Left ventricle myocardium inferior (tissue), 1 donor: ENCODE measurements around the gene NHSL1. TPM values are rescaled to one million over a fixed set of nuclear protein-coding genes. Genes with fewer than 3 reads are reported as not detected.
A peak's percentile ranks its signal among the peaks of the same experiment; 100 is the strongest.

Source experiments
- DNase-seq: peaks from one replicate; pipeline ENCODE4 v3.0.0-alpha.2; 2020
- H3K27ac ChIP-seq: fragments of 200-600 bp; replicated peaks from 2 replicates; pipeline ENCODE4 v1.8.0; 2021
- H3K27me3 ChIP-seq: fragments of 200-600 bp; 2 replicates; pipeline ENCODE4 v1.8.0; 2021; ENCODE audit warnings: low read depth
- H3K36me3 ChIP-seq: fragments of 200-600 bp; 2 replicates; pipeline ENCODE4 v1.8.0; 2021
- H3K4me1 ChIP-seq: fragments of 200-600 bp; 2 replicates; pipeline ENCODE4 v1.8.0; 2021
- H3K4me3 ChIP-seq: fragments of 200-600 bp; 2 replicates; pipeline ENCODE4 v1.8.0; 2021; ENCODE audit warnings: mild to moderate bottlenecking, moderate library complexity
- H3K9me3 ChIP-seq: fragments of 200-600 bp; replicated peaks from 2 replicates; pipeline ENCODE4 v1.8.0; 2021
- CTCF ChIP-seq: fragments of 200-600 bp; IDR thresholded peaks from 2 replicates; pipeline ENCODE4 v1.8.0; 2021; ENCODE audit warnings: antibody characterized with exemption, mild to moderate bottlenecking, borderline replicate concordance
- intact Hi-C: fragments of 100-400 bp; cut with micrococcal nuclease; formaldehyde crosslinking; loops from one replicate; pipeline ENCODE4 v1.11.0; 2022
- total RNA-seq: library from RNA; stranded (reverse); fragmentation: NEBNext Ultra II Directional; extraction: Animal tissue kit (Norgen Biotek cat#: 25700); gene quantifications from one replicate; pipeline ENCODE4 v1.2.1, GENCODE V29; 2021
- donor health status: DM: no; HTN: yes; CAD: no; lungs with severe emphysema.

The NHSL1 gene
- total RNA-seq, 1 donor from 2014 or later, result 44.7 TPM

GRCh38 chr6:138503881-138504680, 4.8 kb upstream of the NHSL1 start:
- Histone ChIP-seq H3K4me1 (peaks cover 63% of the 10 kb centered on the region), H3K9me3 (no peaks in the 10 kb centered on the region), H3K36me3 (no peaks in the 10 kb centered on the region), H3K4me3 (no peak overlapping the region), H3K27ac (no peak overlapping the region), H3K27me3 (no peaks in the 10 kb centered on the region)
- intact Hi-C loops, result loop anchor here (10.0 kb wide), 1 partner anchor 69 kb away; no protein-coding TSS in a partner anchor
- no peak for TF ChIP-seq CTCF
- no peak for DNase-seq

GRCh38 chr6:138502546-138502945, 3.3 kb upstream of the NHSL1 start:
- Histone ChIP-seq H3K4me1 (peaks cover 63% of the 10 kb centered on the region), H3K9me3 (no peaks in the 10 kb centered on the region), H3K27ac (no peak overlapping the region), H3K4me3 (no peak overlapping the region), H3K27me3 (no peaks in the 10 kb centered on the region), H3K36me3 (no peaks in the 10 kb centered on the region)
- intact Hi-C loops, result loop anchor here (10.0 kb wide), 1 partner anchor 68 kb away; no protein-coding TSS in a partner anchor
- TF ChIP-seq CTCF, result no peak
- no peak for DNase-seq

- no peaks in the 10 kb centered on the region for H3K27me3 ChIP-seq
- H3K9me3 ChIP-seq, result no peaks in the 10 kb centered on the region
- peaks cover 58% of the 10 kb centered on the region for H3K4me1 ChIP-seq
- no peak for DNase-seq
- no peak for TF ChIP-seq CTCF
- intact Hi-C loops, result loop anchor here (10.0 kb wide), 1 partner anchor 66 kb away; no protein-coding TSS in a partner anchor
- no peak overlapping the region for H3K27ac ChIP-seq
- H3K4me3 ChIP-seq, result no peak overlapping the region
- peaks cover 2% of the 10 kb centered on the region for H3K36me3 ChIP-seq
Measured at GRCh38 chr6:138500867-138501446, 1.7 kb upstream of the NHSL1 start.

DNA sequence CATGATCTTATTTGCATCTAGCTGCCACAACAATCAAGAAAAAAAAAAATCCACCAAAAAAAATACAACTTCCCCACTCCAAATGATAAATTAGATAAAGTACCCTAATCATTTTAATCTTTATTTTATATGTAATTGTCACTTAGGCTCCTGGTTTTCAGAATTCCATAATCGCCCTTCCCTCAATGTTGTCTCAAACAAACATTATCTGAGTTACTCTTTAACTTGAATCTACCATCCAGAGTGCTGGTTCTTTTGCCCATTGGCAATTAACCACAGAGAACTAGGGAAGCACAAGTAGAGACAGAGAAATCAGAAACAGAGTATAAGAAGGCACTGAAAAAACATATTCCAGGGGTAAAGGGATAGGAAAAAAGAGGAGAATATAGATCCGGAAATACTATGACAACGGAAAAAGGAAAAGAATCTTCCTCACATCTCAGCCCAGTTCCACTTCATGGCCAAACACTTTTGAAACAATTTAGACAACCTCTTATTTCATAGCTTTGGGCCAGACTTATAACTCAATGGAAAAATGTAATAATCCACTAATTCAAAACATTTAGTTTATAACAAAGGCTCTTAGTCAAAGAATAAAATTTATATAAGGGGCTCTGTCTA, 861 bp upstream of the NHSL1 start:
- DNase-seq, result no peak
- no peak for TF ChIP-seq CTCF
- intact Hi-C loops, result loop anchor here (10.0 kb wide), 1 partner anchor 65 kb away; no protein-coding TSS in a partner anchor

GRCh38 chr6:138498629-138499302, 528 bp downstream of the NHSL1 start:
- Histone ChIP-seq H3K9me3 (no peaks in the 10 kb centered on the region), H3K4me1 (peaks cover 57% of the 10 kb centered on the region), H3K27ac (peak overlapping the region; percentile 22), H3K4me3 (no peak overlapping the region), H3K36me3 (peaks cover 10% of the 10 kb centered on the region), H3K27me3 (no peaks in the 10 kb centered on the region)
- no peak for DNase-seq
- intact Hi-C loops, result no loop called here
- no peak for TF ChIP-seq CTCF

More for the DNA sequence above, 861 bp upstream of the NHSL1 start:
- Histone ChIP-seq H3K27ac (no peak overlapping the region), H3K9me3 (no peaks in the 10 kb centered on the region), H3K4me1 (peaks cover 50% of the 10 kb centered on the region), H3K36me3 (peaks cover 7% of the 10 kb centered on the region), H3K4me3 (no peak overlapping the region), H3K27me3 (no peaks in the 10 kb centered on the region)
